Testis (tissue), 2 donors: Measurements from ENCODE around the gene KCNV2.

Experiments used
- POLR2A ChIP-seq: fragments of 450-650 bp; IDR thresholded peaks from one replicate; pipeline ENCODE4 v1.6.1; 2017; ENCODE audit warnings: antibody characterized with exemption, mild to moderate bottlenecking, moderate library complexity
- TF ChIP-seq, protein P1 (sequence below), 3 experiments: fragments of 450-650 bp in 2 of 3; fragments of 200-600 bp in 1 of 3; sonication (generic) in 1 of 3; IDR thresholded peaks; one replicate each; pipeline ENCODE4 v1.5.1; 2016 to 2019; ENCODE audit warnings: antibody characterized with exemption in 3 of 3, mild to moderate bottlenecking in 2 of 3, moderate library complexity in 1 of 3

DNA sequence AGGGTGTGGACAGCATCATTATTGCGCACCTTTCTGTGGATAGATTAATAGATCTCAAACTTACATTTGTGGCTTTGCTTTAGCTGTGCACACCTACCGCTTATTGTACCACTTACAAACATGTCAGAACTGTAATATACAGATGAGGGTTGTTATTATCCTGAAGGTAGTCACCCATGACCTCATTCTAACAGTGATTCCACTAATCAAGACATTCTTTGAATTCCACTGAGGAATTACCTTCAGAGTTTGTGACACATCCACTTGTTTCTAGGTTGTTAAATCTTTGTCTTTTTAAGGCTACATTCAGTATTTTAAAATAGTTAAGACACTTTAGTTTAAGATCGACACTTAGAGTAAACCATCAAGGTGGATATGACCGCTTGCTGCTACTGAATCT is 7.8 kb downstream of the KCNV2 start:
- TF ChIP-seq POLR2A, result no peak
- TF ChIP-seq, protein P1, sequence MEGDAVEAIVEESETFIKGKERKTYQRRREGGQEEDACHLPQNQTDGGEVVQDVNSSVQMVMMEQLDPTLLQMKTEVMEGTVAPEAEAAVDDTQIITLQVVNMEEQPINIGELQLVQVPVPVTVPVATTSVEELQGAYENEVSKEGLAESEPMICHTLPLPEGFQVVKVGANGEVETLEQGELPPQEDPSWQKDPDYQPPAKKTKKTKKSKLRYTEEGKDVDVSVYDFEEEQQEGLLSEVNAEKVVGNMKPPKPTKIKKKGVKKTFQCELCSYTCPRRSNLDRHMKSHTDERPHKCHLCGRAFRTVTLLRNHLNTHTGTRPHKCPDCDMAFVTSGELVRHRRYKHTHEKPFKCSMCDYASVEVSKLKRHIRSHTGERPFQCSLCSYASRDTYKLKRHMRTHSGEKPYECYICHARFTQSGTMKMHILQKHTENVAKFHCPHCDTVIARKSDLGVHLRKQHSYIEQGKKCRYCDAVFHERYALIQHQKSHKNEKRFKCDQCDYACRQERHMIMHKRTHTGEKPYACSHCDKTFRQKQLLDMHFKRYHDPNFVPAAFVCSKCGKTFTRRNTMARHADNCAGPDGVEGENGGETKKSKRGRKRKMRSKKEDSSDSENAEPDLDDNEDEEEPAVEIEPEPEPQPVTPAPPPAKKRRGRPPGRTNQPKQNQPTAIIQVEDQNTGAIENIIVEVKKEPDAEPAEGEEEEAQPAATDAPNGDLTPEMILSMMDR (IDR thresholded peaks at IDR 0.05), result no peak
